OCI-LY1 (cell line): ENCODE measurements around the gene CHADL.

Source experiments
- H2AFZ ChIP-seq: fragments of 200-600 bp; sonication (generic), shearing (Covaris generic); 2 replicates; pipeline ENCODE4 v1.6.0; 2014; ENCODE audit warnings: antibody characterized with exemption, mild to moderate bottlenecking, low read length
- H3F3A ChIP-seq: fragments of 200-600 bp; sonication (generic), shearing (Covaris generic); 2 replicates; pipeline ENCODE4 v1.6.0; 2014; ENCODE audit warnings: mild to moderate bottlenecking, antibody characterized with exemption, low read length, moderate library complexity; ENCODE audit not compliant: insufficient read depth
- H3K27ac ChIP-seq: fragments of 200-600 bp; sonication (generic); 2 replicates; pipeline ENCODE4 v1.5.1; 2014; ENCODE audit warnings: low read length, mixed run types, mild to moderate bottlenecking, low read depth; ENCODE audit not compliant: poor library complexity, severe bottlenecking
- H3K27me3 ChIP-seq: fragments of 200-600 bp; sonication (generic); 2 replicates; pipeline ENCODE4 v1.6.0; 2014; ENCODE audit warnings: antibody characterized with exemption, mild to moderate bottlenecking, low read length, moderate library complexity; ENCODE audit not compliant: insufficient read depth
- H3K36me3 ChIP-seq: fragments of 200-600 bp; sonication (generic); 2 replicates; pipeline ENCODE4 v1.6.1; 2014; ENCODE audit warnings: mild to moderate bottlenecking, antibody characterized with exemption, low read length, moderate library complexity, mixed read lengths; ENCODE audit not compliant: insufficient read depth
- H3K4me1 ChIP-seq: fragments of 200-600 bp; sonication (generic); 2 replicates; pipeline ENCODE4 v1.5.1; 2014; ENCODE audit warnings: mild to moderate bottlenecking, low read length, moderate library complexity; ENCODE audit not compliant: insufficient read depth, severe bottlenecking
- H3K4me2 ChIP-seq: fragments of 200-600 bp; sonication (generic), shearing (Covaris generic); 2 replicates; pipeline ENCODE4 v1.6.1; 2014; ENCODE audit warnings: low read length
- H3K4me3 ChIP-seq: fragments of 200-600 bp; sonication (generic); 2 replicates; pipeline ENCODE4 v1.5.1; 2014; ENCODE audit warnings: low read length, low read depth, mild to moderate bottlenecking, mixed read lengths; ENCODE audit not compliant: poor library complexity, severe bottlenecking
- H3K79me2 ChIP-seq: fragments of 200-600 bp; shearing (Covaris generic); 2 replicates; pipeline ENCODE4 v1.6.1; 2016; ENCODE audit warnings: mixed run types, low read length, mixed read lengths; ENCODE audit not compliant: insufficient read depth
- H3K9ac ChIP-seq: fragments of 200-600 bp; sonication (generic), shearing (Covaris generic); 2 replicates; pipeline ENCODE4 v1.6.1; 2014; ENCODE audit warnings: mild to moderate bottlenecking, low read length, mixed read lengths
- H3K9me2 ChIP-seq: fragments of 200-600 bp; sonication (generic), shearing (Covaris generic); 2 replicates; pipeline ENCODE4 v1.6.1; 2014; ENCODE audit warnings: low read depth, mild to moderate bottlenecking, low read length, mixed read lengths
- H3K9me3 ChIP-seq: fragments of 200-600 bp; shearing (Covaris generic); 2 replicates; pipeline ENCODE4 v1.6.1; 2014; ENCODE audit warnings: low read length, mixed read lengths
- H4K20me1 ChIP-seq: fragments of 200-600 bp; sonication (generic), shearing (Covaris generic); 2 replicates; pipeline ENCODE4 v1.6.0; 2016; ENCODE audit warnings: mild to moderate bottlenecking, low read length; ENCODE audit not compliant: insufficient read depth
- CTCF ChIP-seq: fragments of 200-600 bp; sonication (generic), shearing (Covaris generic); IDR thresholded peaks from 2 replicates; pipeline ENCODE4 v1.5.1; 2017; ENCODE audit warnings: mild to moderate bottlenecking, antibody characterized with exemption, low read length, moderate library complexity, mixed read lengths
- EZH2 ChIP-seq: fragments of 200-600 bp; sonication (generic), shearing (Covaris generic); IDR thresholded peaks from 2 replicates; pipeline ENCODE4 v1.8.0; 2017; ENCODE audit warnings: borderline replicate concordance, mixed run types, mild to moderate bottlenecking, antibody characterized with exemption, low read length, moderate library complexity, mixed read lengths

The CHADL gene

GRCh38 chr22:41274856-41275255, 34.1 kb upstream of the CHADL start:
- Histone ChIP-seq H3K4me2 (no peak overlapping the region), H3K9me3 (no peaks in the 10 kb centered on the region), H3K36me3 (peaks cover 94% of the 10 kb centered on the region), H3K79me2 (no peaks in the 10 kb centered on the region), H3K4me3 (no peak overlapping the region), H3K27ac (no peak overlapping the region), H2AFZ (no peak overlapping the region), H3K27me3 (no peaks in the 10 kb centered on the region), H3F3A (no peaks in the 10 kb centered on the region), H3K9ac (no peak overlapping the region), H3K4me1 (no peaks in the 10 kb centered on the region), H4K20me1 (no peaks in the 10 kb centered on the region), H3K9me2 (no peaks in the 10 kb centered on the region)
- TF ChIP-seq EZH2: no peak

- Histone ChIP-seq H3K27ac (no peak overlapping the region), H3F3A (no peaks in the 10 kb centered on the region), H3K9me2 (no peaks in the 10 kb centered on the region), H4K20me1 (no peaks in the 10 kb centered on the region), H3K4me2 (no peak overlapping the region), H3K4me3 (no peak overlapping the region), H3K79me2 (no peaks in the 10 kb centered on the region), H3K36me3 (peaks cover 93% of the 10 kb centered on the region), H2AFZ (no peak overlapping the region), H3K9me3 (no peaks in the 10 kb centered on the region), H3K9ac (no peak overlapping the region), H3K27me3 (no peaks in the 10 kb centered on the region), H3K4me1 (no peaks in the 10 kb centered on the region)
- TF ChIP-seq EZH2 (no peak), CTCF (no peak)
These were observed 32.4 kb upstream of the CHADL start for GRCh38 chr22:41273128-41273527.

GRCh38 chr22:41271787-41272186, 31.1 kb upstream of the CHADL start:
- Histone ChIP-seq H3K27ac (no peak overlapping the region), H4K20me1 (no peaks in the 10 kb centered on the region), H3K36me3 (peaks cover 93% of the 10 kb centered on the region), H3K4me1 (no peaks in the 10 kb centered on the region), H3K4me3 (no peak overlapping the region), H2AFZ (no peak overlapping the region), H3K4me2 (no peak overlapping the region), H3K79me2 (no peaks in the 10 kb centered on the region), H3F3A (no peaks in the 10 kb centered on the region), H3K9me2 (no peaks in the 10 kb centered on the region), H3K9ac (no peak overlapping the region), H3K9me3 (no peaks in the 10 kb centered on the region), H3K27me3 (no peaks in the 10 kb centered on the region)
- no peak for TF ChIP-seq CTCF
- TF ChIP-seq EZH2: no peak

GRCh38 chr22:41267958-41268357, 27.2 kb upstream of the CHADL start:
- Histone ChIP-seq H3K27ac (no peak overlapping the region), H3F3A (no peaks in the 10 kb centered on the region), H3K9me2 (no peaks in the 10 kb centered on the region), H3K9me3 (no peaks in the 10 kb centered on the region), H3K4me1 (no peaks in the 10 kb centered on the region), H3K9ac (no peak overlapping the region), H3K4me2 (no peak overlapping the region), H3K27me3 (no peaks in the 10 kb centered on the region), H3K4me3 (no peak overlapping the region), H3K79me2 (no peaks in the 10 kb centered on the region), H4K20me1 (no peaks in the 10 kb centered on the region), H3K36me3 (peaks cover 93% of the 10 kb centered on the region), H2AFZ (no peak overlapping the region)
- no peak for TF ChIP-seq CTCF
- no peak for TF ChIP-seq EZH2
